ENCODE results near the gene CFAP73. TPM values are rescaled to one million over a fixed set of nuclear protein-coding genes. Genes with fewer than 3 reads are reported as not detected.
A peak's percentile ranks its signal among the peaks of the same experiment; 100 is the strongest.

The CFAP73 gene
- total and polyA plus RNA-seq, 2 experiments from 2014 or later: 0.50 to 0.59 TPM

DNA sequence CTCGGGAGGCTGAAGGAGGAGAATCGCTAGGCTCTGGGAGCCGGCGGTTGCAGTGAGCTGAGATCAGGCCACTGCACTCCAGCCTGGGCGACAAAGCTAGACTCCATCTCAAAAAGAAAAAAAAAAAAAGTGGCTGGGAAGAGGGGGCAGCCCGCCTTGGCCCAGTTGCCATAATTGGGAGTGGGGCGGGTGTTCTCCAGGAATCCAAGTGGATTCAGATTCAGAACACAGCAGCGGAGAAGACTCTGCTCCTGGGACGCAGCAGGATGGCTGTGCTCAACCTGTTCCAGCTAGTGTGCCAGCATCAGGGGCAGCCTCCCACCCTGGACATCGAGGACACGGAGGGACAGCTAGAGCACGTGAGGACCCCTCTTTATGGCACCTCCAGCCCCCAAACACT lies 5.5 kb downstream of the CFAP73 start:
- Histone ChIP-seq H3K27ac (ENCODE audit: low read depth) (no peak overlapping the region), H3F3A (replicated peaks; ENCODE audit: low read depth) (peaks cover 19% of the 10 kb centered on the region; the same call in 1 of the 2 replicates), H3K36me3 (ENCODE audit: insufficient read depth) (no peaks in the 10 kb centered on the region; the same call in 1 of the 2 replicates), H3K27me3 (ENCODE audit: insufficient read depth) (peaks cover 31% of the 10 kb centered on the region), H3K4me1 (ENCODE audit: insufficient read depth) (peaks cover 20% of the 10 kb centered on the region; the same call in 1 of the 2 replicates), H3K4me2 (peak overlapping the region; percentile 76), H3K79me2 (replicated peaks; ENCODE audit: insufficient read depth) (no peaks in the 10 kb centered on the region), H3K4me3 (peak overlapping the region; percentile 63), H2AFZ (peak overlapping the region; percentile 88), H3K9me2 (ENCODE audit: insufficient read depth) (no peaks in the 10 kb centered on the region), H4K20me1 (replicated peaks; ENCODE audit: insufficient read depth) (no peaks in the 10 kb centered on the region; the same call in 1 of the 2 replicates)
- H3K9me3 Mint-ChIP-seq: no peaks in the 10 kb centered on the region; the same call in 2 of the 3 replicates
- H3K27me3 Mint-ChIP-seq (ENCODE audit: insufficient read depth, low read depth, poor library complexity): peaks cover 36% of the 10 kb centered on the region
- TF ChIP-seq, protein P1, sequence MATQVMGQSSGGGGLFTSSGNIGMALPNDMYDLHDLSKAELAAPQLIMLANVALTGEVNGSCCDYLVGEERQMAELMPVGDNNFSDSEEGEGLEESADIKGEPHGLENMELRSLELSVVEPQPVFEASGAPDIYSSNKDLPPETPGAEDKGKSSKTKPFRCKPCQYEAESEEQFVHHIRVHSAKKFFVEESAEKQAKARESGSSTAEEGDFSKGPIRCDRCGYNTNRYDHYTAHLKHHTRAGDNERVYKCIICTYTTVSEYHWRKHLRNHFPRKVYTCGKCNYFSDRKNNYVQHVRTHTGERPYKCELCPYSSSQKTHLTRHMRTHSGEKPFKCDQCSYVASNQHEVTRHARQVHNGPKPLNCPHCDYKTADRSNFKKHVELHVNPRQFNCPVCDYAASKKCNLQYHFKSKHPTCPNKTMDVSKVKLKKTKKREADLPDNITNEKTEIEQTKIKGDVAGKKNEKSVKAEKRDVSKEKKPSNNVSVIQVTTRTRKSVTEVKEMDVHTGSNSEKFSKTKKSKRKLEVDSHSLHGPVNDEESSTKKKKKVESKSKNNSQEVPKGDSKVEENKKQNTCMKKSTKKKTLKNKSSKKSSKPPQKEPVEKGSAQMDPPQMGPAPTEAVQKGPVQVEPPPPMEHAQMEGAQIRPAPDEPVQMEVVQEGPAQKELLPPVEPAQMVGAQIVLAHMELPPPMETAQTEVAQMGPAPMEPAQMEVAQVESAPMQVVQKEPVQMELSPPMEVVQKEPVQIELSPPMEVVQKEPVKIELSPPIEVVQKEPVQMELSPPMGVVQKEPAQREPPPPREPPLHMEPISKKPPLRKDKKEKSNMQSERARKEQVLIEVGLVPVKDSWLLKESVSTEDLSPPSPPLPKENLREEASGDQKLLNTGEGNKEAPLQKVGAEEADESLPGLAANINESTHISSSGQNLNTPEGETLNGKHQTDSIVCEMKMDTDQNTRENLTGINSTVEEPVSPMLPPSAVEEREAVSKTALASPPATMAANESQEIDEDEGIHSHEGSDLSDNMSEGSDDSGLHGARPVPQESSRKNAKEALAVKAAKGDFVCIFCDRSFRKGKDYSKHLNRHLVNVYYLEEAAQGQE (IDR thresholded peaks at IDR 0.05; ENCODE audit: unreplicated experiment): no peak
- TF ChIP-seq, protein P2, sequence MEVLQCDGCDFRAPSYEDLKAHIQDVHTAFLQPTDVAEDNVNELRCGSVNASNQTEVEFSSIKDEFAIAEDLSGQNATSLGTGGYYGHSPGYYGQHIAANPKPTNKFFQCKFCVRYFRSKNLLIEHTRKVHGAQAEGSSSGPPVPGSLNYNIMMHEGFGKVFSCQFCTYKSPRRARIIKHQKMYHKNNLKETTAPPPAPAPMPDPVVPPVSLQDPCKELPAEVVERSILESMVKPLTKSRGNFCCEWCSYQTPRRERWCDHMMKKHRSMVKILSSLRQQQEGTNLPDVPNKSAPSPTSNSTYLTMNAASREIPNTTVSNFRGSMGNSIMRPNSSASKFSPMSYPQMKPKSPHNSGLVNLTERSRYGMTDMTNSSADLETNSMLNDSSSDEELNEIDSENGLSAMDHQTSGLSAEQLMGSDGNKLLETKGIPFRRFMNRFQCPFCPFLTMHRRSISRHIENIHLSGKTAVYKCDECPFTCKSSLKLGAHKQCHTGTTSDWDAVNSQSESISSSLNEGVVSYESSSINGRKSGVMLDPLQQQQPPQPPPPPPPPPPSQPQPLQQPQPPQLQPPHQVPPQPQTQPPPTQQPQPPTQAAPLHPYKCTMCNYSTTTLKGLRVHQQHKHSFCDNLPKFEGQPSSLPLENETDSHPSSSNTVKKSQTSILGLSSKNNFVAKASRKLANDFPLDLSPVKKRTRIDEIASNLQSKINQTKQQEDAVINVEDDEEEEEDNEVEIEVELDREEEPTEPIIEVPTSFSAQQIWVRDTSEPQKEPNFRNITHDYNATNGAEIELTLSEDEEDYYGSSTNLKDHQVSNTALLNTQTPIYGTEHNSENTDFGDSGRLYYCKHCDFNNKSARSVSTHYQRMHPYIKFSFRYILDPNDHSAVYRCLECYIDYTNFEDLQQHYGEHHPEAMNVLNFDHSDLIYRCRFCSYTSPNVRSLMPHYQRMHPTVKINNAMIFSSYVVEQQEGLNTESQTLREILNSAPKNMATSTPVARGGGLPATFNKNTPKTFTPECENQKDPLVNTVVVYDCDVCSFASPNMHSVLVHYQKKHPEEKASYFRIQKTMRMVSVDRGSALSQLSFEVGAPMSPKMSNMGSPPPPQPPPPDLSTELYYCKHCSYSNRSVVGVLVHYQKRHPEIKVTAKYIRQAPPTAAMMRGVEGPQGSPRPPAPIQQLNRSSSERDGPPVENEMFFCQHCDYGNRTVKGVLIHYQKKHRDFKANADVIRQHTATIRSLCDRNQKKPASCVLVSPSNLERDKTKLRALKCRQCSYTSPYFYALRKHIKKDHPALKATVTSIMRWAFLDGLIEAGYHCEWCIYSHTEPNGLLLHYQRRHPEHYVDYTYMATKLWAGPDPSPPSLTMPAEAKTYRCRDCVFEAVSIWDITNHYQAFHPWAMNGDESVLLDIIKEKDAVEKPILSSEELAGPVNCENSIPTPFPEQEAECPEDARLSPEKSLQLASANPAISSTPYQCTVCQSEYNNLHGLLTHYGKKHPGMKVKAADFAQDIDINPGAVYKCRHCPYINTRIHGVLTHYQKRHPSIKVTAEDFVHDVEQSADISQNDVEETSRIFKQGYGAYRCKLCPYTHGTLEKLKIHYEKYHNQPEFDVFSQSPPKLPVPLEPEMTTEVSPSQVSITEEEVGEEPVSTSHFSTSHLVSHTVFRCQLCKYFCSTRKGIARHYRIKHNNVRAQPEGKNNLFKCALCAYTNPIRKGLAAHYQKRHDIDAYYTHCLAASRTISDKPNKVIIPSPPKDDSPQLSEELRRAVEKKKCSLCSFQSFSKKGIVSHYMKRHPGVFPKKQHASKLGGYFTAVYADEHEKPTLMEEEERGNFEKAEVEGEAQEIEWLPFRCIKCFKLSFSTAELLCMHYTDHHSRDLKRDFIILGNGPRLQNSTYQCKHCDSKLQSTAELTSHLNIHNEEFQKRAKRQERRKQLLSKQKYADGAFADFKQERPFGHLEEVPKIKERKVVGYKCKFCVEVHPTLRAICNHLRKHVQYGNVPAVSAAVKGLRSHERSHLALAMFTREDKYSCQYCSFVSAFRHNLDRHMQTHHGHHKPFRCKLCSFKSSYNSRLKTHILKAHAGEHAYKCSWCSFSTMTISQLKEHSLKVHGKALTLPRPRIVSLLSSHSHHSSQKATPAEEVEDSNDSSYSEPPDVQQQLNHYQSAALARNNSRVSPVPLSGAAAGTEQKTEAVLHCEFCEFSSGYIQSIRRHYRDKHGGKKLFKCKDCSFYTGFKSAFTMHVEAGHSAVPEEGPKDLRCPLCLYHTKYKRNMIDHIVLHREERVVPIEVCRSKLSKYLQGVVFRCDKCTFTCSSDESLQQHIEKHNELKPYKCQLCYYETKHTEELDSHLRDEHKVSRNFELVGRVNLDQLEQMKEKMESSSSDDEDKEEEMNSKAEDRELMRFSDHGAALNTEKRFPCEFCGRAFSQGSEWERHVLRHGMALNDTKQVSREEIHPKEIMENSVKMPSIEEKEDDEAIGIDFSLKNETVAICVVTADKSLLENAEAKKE (CRISPR knock-in tag; IDR thresholded peaks at IDR 0.05): no peak
- no peak for TF ChIP-seq NANOG (IDR thresholded peaks at IDR 0.05; ENCODE audit: borderline replicate concordance)
- TF ChIP-seq STAT1 (IDR thresholded peaks at IDR 0.05; ENCODE audit: unreplicated experiment): no peak
- TF ChIP-seq JUNB (IDR thresholded peaks at IDR 0.05; ENCODE audit: unreplicated experiment): no peak
- TF ChIP-seq EZH2 (IDR thresholded peaks at IDR 0.05; ENCODE audit: low read depth, unreplicated experiment): no peak
- TF ChIP-seq POLR2AphosphoS5 (IDR thresholded peaks at IDR 0.05; ENCODE audit: low read depth): no peak
- TF ChIP-seq, protein P3, sequence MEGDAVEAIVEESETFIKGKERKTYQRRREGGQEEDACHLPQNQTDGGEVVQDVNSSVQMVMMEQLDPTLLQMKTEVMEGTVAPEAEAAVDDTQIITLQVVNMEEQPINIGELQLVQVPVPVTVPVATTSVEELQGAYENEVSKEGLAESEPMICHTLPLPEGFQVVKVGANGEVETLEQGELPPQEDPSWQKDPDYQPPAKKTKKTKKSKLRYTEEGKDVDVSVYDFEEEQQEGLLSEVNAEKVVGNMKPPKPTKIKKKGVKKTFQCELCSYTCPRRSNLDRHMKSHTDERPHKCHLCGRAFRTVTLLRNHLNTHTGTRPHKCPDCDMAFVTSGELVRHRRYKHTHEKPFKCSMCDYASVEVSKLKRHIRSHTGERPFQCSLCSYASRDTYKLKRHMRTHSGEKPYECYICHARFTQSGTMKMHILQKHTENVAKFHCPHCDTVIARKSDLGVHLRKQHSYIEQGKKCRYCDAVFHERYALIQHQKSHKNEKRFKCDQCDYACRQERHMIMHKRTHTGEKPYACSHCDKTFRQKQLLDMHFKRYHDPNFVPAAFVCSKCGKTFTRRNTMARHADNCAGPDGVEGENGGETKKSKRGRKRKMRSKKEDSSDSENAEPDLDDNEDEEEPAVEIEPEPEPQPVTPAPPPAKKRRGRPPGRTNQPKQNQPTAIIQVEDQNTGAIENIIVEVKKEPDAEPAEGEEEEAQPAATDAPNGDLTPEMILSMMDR (conservative IDR thresholded peaks at IDR 0.05; ENCODE audit: low read depth in 2 of 2): no peak
- TF ChIP-seq CREB1 (CRISPR knock-in tag; IDR thresholded peaks at IDR 0.05; ENCODE audit: low read depth): no peak
- no peak for TF ChIP-seq ZNF331 (CRISPR knock-in tag; IDR thresholded peaks at IDR 0.05; ENCODE audit: low read depth)
- no peak for TF ChIP-seq ZNF114 (CRISPR knock-in tag; IDR thresholded peaks at IDR 0.05)
- H3K27ac Mint-ChIP-seq: no peak overlapping the region
- ATAC-seq (no peak), DNase-seq (ENCODE audit: low spot score) (no peak)
- H3K4me3 Mint-ChIP-seq: peak overlapping the region; percentile 57; the same call in 2 of the 3 replicates
- H3K36me3 Mint-ChIP-seq (ENCODE audit: low read depth): peaks cover 29% of the 10 kb centered on the region
- H3K4me1 Mint-ChIP-seq: peaks cover 16% of the 10 kb centered on the region
